Hepatic stellate cell (primary cell): ENCODE results near the gene RCL1.
"Not testable (repeated sequence)": the region's sequence is repeated elsewhere in the genome, so short reads cannot be mapped to it uniquely, and the experiment has no call there.

Experiments
- DNase-seq: peaks from one replicate; pipeline ENCODE4 v3.0.0; 2011; ENCODE audit warnings: low spot score

The RCL1 gene

GRCh38 chr9:4783191-4783590, 9.6 kb upstream of the RCL1 start:
- DNase-seq, result not testable (repeated sequence)

GRCh38 chr9:4784403-4784802, 8.3 kb upstream of the RCL1 start:
- DNase-seq, result no peak

- DNase-seq, result no peak
These were observed 6.1 kb upstream of the RCL1 start for GRCh38 chr9:4786599-4786998.

GRCh38 chr9:4787876-4788275, 4.9 kb upstream of the RCL1 start:
- no peak for DNase-seq

GRCh38 chr9:4788703-4789102, 4.0 kb upstream of the RCL1 start:
- DNase-seq, result no peak

GRCh38 chr9:4792054-4792571, 631 bp upstream of the RCL1 start:
- DNase-seq, result no peak

- no peak for DNase-seq
These were observed 983 bp downstream of the RCL1 start for GRCh38 chr9:4793459-4794395.

GRCh38 chr9:4794691-4795090, 1.9 kb downstream of the RCL1 start:
- DNase-seq, result no peak

- not testable (repeated sequence) for DNase-seq
These were observed 2.4 kb downstream of the RCL1 start for GRCh38 chr9:4795108-4795507.

GRCh38 chr9:4796530-4796929, 3.8 kb downstream of the RCL1 start:
- DNase-seq, result no peak

GRCh38 chr9:4796988-4797853, 4.5 kb downstream of the RCL1 start:
- DNase-seq, result peak; percentile 46

GRCh38 chr9:4797854-4798150, 5.1 kb downstream of the RCL1 start:
- no peak for DNase-seq

- DNase-seq, result no peak
These were observed 5.7 kb downstream of the RCL1 start for GRCh38 chr9:4798281-4799032.

GRCh38 chr9:4799033-4799430, 6.3 kb downstream of the RCL1 start:
- DNase-seq, result no peak

- no peak for DNase-seq
These were observed 7.0 kb downstream of the RCL1 start for GRCh38 chr9:4799775-4800174.

- no peak for DNase-seq
These were observed 8.4 kb downstream of the RCL1 start for GRCh38 chr9:4801156-4801555.

GRCh38 chr9:4803670-4804530, 11.2 kb downstream of the RCL1 start:
- DNase-seq, result no peak

GRCh38 chr9:4804531-4805016, 11.8 kb downstream of the RCL1 start:
- DNase-seq, result no peak

GRCh38 chr9:4805191-4805918, 12.6 kb downstream of the RCL1 start:
- DNase-seq, result no peak

- no peak for DNase-seq
These were observed 17.8 kb downstream of the RCL1 start for GRCh38 chr9:4810565-4810964.
